ENCODE data around the gene TNXB.
"Not testable (repeated sequence)": the region's sequence is repeated elsewhere in the genome, so short reads cannot be mapped to it uniquely, and the experiment has no call there.

The TNXB gene

DNA sequence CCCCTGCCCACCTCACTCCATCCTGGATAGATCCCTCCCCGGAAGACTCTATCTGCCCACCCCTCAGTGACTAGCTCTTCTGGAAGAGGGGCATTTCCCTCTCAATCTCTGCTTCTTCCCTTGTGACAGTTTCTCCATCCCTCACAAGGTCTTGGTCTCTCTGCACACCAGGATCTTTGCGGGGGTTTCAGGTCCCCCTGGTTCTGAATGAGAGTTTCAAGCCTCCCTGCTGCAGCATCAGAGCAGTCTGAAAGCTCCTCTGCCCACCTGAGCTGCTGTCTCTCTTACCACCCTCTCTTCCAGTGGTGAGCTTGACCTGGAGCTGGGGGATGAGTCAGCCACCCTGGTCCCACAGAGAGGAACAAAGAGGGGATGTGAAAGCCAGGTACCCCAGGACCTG, 24.4 kb downstream of the TNXB start:
- DNase-seq: no peak

- no peak for DNase-seq
Measured at GRCh38 chr6:32083812-32084768, 25.0 kb downstream of the TNXB start.

- no peak for DNase-seq
Measured at GRCh38 chr6:32082935-32083334, 26.2 kb downstream of the TNXB start.

DNA sequence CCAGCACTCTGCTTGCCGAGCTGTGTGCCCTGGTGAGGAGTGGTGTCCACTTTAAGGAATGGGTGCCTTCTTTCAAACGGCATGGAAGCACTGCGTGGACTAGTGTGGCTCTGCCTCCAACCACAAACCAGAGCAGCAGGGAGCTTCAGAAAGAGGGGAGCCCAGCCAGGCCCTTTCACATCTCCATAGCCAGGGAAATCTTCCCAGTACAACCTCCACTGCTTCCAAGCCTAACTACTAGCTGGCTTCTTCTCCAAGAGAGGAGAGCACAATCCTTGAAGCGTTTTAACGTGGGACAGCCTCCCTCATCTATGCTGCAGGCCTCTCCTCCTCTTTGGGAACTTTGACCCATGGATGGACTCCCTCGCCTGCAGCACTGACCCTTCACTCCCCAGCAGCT, 26.7 kb downstream of the TNXB start:
- no peak for DNase-seq

DNA sequence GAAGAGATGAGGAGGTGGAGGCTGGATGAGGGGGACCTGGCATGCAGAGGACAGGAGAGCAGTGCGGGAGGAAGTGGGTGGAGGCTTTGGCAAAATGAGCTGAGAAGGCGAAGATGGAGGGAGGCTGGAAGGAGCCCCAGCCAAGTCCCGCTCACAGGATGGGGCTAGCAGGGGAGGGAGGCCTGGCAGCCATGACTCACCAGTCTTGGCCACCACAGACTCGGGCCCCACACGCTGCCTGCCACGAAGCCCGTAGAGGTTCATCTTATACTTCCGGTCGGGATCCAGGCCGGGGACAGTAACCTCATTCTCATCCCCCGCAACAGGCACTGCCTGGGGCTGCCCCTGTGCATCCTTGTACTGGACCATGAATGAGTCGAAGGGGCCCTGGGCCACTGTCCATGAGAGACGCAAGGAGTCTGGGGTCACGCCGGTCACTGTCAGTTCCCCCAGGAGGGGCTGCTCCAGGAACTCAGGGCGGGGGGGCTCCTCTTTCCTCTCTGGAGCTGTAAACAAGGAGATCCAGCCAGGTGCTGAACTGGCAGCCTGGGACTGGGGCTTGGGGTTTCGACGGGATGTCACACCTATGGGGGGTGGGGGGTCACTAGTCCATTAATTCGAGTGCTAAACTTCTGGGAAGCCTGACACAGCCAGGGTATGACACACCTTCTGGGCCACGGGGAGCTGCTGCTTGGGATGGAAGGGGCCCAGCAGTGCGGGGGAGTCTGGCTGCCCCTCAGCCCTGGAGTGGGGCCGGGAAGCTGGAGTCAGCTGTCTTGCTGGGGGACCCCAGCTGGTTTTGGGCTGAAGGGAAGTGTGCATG, 27.8 kb downstream of the TNXB start:
- no peak for DNase-seq

GRCh38 chr6:32079566-32080290, 29.4 kb downstream of the TNXB start:
- no peak for DNase-seq

- DNase-seq: no peak
Measured at GRCh38 chr6:32076321-32076809, 32.8 kb downstream of the TNXB start.

GRCh38 chr6:32075781-32076180, 33.4 kb downstream of the TNXB start:
- DNase-seq: no peak

- no peak for DNase-seq
Measured at GRCh38 chr6:32074996-32075532, 34.1 kb downstream of the TNXB start.

- no peak for DNase-seq
Measured at GRCh38 chr6:32073613-32074012, 35.5 kb downstream of the TNXB start.

DNA sequence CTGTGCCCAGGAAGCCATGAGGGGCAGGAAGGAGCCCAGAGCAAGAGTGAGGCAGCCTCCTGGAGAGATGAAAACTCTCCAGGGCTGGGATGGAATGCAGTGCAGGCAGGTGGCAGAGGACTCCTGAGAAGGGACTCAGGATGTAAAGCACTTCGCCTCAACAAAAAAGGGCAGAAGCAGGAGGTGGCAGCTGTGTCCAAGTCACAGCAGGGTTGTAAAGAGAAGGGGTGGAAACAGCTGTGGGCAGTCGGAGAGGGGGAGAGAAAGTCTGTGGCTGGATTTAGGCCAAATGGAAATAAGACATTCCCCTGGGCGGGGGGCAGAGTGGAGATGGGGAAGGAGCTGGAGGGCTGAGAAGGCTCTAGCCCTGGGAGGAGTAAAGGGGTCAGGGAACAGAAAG, 36.0 kb downstream of the TNXB start:
- DNase-seq: no peak

DNA sequence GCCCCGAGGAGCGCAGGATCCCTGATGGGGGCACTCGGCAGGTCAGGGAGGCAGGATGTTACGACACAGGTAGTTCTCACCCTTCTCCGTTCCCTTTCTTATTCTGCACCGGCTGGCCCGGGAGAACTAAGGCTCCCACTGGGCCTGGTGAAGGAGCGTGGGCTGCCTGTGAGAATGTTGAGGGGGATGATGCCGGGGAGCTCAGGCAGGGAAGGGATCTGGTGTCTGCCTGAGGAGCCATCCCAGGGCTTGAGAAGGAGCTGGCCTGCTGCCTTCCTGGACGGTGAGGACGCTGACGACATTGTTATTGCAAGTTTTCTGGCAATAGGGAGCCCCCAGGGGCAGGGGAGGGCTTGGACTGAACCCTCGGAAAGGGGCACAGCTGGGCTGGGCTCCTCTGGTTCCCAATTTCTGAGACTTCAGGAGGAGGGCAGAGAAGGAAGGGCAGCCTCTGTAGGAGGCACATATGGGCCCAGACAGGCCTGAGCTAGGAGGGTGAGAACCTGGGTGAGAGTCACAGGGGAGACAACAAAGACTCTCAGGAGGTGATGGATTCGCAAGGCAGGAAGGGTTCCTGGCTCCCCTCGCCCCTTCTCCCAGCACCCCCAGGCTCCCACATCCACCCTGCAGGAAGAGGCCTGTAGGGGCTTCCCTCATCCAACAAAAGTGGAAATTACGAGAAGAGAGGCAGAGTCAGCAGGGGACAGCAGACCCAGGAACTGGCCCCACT, 38.2 kb downstream of the TNXB start:
- DNase-seq: no peak

DNA sequence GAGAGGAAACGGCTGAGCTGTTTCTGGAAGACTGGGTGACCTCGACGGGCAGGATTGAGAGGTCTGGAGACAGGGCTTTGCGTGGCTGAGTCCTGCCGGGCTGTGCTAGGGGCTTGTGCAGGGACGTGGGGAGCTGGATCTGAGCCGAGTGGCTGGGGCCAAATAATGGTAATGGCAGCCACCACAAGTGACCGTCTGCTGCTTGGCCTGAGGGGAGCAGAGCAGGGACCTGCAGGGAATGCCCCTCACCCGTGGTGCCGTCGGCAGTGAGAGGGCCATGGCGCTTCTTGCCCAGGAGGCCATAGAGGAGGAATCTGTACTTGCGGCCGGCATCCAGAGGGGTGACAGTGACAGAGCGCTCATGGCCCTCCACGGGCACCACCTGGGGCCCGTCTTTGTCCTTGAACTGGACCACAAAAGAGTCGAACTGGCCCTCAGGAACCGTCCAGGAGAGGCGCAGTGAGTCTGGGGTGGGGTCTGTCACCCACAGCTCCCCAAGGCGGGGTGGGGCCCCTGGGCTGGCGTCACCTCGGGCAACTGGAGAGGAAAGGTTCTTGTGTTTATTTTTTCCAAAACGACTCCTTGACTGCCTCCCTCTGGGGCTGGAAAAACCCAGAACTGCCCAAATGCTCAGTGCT, 39.1 kb downstream of the TNXB start:
- no peak for DNase-seq

GRCh38 chr6:32069460-32069859, 39.7 kb downstream of the TNXB start:
- no peak for DNase-seq

GRCh38 chr6:32068867-32069266, 40.3 kb downstream of the TNXB start:
- no peak for DNase-seq

- not testable (repeated sequence) for DNase-seq
Measured at GRCh38 chr6:32068315-32068714, 40.8 kb downstream of the TNXB start.

GRCh38 chr6:32067521-32067920, 41.6 kb downstream of the TNXB start:
- DNase-seq: not testable (repeated sequence)

- DNase-seq: no peak
Measured at GRCh38 chr6:32064706-32065105, 44.4 kb downstream of the TNXB start.

- no peak for DNase-seq
Measured at GRCh38 chr6:32060966-32061655, 48.0 kb downstream of the TNXB start.

DNA sequence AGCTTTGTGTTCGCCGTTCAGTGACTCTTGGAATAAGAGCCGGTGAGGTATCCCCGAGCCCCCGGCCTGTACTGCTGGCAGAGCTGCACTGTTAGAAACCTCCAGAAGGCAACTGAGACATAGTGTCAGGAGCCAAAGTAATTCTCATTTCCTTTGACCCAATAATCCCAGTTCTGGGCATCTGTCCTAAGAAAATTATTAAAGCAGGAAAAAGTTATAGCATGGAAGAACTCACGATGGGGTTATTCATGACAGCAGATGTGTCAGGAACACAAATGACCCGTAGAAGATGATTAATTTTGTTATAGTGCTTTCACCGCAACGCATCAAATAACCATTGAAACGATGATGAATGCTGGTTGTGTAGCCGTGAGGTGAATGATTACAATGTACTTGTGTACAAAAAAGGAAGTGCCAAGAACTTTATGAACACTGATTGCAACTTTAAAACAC, 50.6 kb downstream of the TNXB start:
- DNase-seq: no peak

DNA sequence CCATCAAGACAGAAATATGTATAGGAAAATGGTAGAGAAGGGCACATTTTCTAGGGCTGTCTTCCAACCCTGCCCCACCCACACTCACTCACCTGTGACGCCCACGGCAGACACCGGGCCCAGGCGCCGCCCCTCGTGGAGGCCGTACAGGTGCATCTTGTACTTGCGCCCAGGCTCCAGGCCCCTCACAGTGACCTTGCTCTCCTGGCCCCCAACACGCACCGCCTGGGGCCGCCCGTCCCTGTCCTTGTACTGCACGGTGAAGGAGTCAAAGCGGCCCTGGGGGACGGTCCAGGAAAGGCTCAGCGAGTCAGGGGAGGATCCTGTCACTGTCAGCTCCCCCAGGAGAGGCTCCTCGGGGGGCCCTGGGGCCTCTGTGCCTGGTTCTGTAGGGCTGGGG, 51.2 kb downstream of the TNXB start:
- DNase-seq: no peak

All from CD4-positive, alpha-beta T cell treated with Interleukin-10 for 1 hour (primary cell).